NT2/D1 (cell line): ENCODE data around the gene ARCN1.
"Not testable (repeated sequence)": the region's sequence is repeated elsewhere in the genome, so short reads cannot be mapped to it uniquely, and the experiment has no call there.

Experiments used
- DNase-seq: peaks from one replicate; pipeline ENCODE4 v3.0.0-alpha.2; 2011; ENCODE audit warnings: low read depth, low spot score
- H3K27me3 ChIP-seq: 2 replicates; pipeline ENCODE4 v1.6.0; 2011; ENCODE audit warnings: mild to moderate bottlenecking; ENCODE audit not compliant: insufficient read length, insufficient read depth
- H3K36me3 ChIP-seq: 2 replicates; pipeline ENCODE4 v1.6.1; 2011; ENCODE audit warnings: mild to moderate bottlenecking, low read length, mixed read lengths; ENCODE audit not compliant: insufficient read depth, insufficient read length
- H3K4me1 ChIP-seq: 2 replicates; pipeline ENCODE4 v1.5.1; 2011; ENCODE audit not compliant: insufficient read depth, insufficient read length
- H3K4me3 ChIP-seq: 2 replicates; pipeline ENCODE4 v1.5.1; 2011; ENCODE audit warnings: low read depth; ENCODE audit not compliant: insufficient read length
- H3K9ac ChIP-seq: 2 replicates; pipeline ENCODE4 v1.6.0; 2011; ENCODE audit warnings: low read depth; ENCODE audit not compliant: insufficient read length
- H3K9me3 ChIP-seq: 2 replicates; pipeline ENCODE4 v1.5.1; 2011; ENCODE audit warnings: mild to moderate bottlenecking, low read length; ENCODE audit not compliant: insufficient read depth
- SUZ12 ChIP-seq: IDR thresholded peaks from 2 replicates; pipeline ENCODE4 v1.6.1; 2011; ENCODE audit not compliant: insufficient read length, insufficient read depth; ENCODE audit errors: extremely low read depth
- YY1 ChIP-seq: IDR thresholded peaks from 2 replicates; pipeline ENCODE4 v1.6.1; 2011; ENCODE audit not compliant: insufficient read length, insufficient read depth
- ZNF274 ChIP-seq: IDR thresholded peaks from 2 replicates; pipeline ENCODE4 v1.6.1; 2011; ENCODE audit warnings: mild to moderate bottlenecking, low read depth, low read length

ARCN1 gene

DNA sequence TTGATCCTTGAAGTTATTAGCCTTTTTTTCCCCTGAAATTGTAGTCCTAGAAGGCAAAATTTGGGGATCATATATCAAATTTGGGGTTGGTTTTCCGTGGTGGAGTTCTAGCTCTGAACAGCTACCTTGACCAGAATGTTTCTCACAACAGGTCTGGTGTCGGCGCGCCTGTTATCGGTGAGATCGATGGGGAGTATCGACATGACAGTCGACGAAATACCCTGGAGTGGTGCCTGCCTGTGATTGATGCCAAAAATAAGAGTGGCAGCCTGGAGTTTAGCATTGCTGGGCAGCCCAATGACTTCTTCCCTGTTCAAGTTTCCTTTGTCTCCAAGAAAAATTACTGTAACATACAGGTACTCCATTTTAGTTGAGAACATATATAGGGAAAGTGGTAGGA, 25.3 kb downstream of the ARCN1 start:
- H3K36me3 ChIP-seq: peaks cover 78% of the 10 kb centered on the region
- H3K4me1 ChIP-seq: no peaks in the 10 kb centered on the region
- no peaks in the 10 kb centered on the region for H3K27me3 ChIP-seq
- TF ChIP-seq ZNF274 (no peak), SUZ12 (no peak), YY1 (no peak)
- no peaks in the 10 kb centered on the region for H3K9me3 ChIP-seq
- DNase-seq: no peak
- no peak overlapping the region for H3K9ac ChIP-seq
- H3K4me3 ChIP-seq: no peak overlapping the region

DNA sequence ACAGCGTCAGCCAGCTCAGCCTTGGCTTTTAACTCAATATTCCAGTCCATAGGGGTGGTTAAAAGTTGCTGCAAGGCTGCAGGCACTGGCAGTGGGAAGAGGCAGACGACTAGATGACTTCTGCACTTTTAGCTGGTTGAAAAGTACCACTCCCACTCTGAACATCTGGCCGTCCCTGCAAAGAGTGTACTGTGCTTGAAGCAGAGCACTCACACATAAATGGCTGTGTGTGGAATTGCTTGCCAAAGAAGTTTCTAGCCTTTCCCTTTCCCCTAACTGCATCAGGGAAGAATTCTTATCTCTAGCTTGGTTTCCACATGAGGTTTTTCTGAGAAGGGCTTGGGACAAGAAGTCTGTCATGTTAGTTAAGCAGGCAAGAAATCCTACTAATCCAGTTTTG, 30.1 kb downstream of the ARCN1 start:
- H3K4me3 ChIP-seq: no peak overlapping the region
- DNase-seq: no peak
- peaks cover 46% of the 10 kb centered on the region for H3K36me3 ChIP-seq
- H3K9ac ChIP-seq: no peak overlapping the region
- H3K27me3 ChIP-seq: peaks cover 20% of the 10 kb centered on the region
- peaks cover 18% of the 10 kb centered on the region for H3K4me1 ChIP-seq
- no peaks in the 10 kb centered on the region for H3K9me3 ChIP-seq
- TF ChIP-seq YY1 (no peak), SUZ12 (no peak), ZNF274 (no peak)

DNA sequence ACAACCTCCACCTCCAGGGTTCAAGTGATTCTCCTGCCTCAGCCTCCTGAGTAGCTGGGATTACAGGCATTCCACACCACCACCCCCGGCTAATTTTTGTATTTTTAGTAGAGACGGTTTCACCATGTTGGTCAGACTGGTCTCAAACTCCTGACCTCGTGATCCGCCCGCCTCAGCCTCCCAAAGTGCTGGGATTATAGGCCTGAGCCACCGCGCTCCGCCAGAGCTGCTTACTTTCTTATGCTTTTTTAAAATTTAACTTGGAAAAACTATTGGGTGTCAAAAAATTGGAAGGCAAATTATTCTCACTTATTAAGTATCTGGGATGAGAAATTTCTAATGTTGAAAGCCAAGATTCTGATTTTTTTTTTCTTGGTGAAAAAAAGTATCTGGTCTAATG, 31.5 kb downstream of the ARCN1 start:
- H3K9me3 ChIP-seq, H3K4me3 ChIP-seq, DNase-seq, H3K9ac ChIP-seq: not testable (repeated sequence)
- Histone ChIP-seq H3K4me1 (peaks cover 19% of the 10 kb centered on the region), H3K27me3 (peaks cover 33% of the 10 kb centered on the region), H3K36me3 (peaks cover 37% of the 10 kb centered on the region)

DNA sequence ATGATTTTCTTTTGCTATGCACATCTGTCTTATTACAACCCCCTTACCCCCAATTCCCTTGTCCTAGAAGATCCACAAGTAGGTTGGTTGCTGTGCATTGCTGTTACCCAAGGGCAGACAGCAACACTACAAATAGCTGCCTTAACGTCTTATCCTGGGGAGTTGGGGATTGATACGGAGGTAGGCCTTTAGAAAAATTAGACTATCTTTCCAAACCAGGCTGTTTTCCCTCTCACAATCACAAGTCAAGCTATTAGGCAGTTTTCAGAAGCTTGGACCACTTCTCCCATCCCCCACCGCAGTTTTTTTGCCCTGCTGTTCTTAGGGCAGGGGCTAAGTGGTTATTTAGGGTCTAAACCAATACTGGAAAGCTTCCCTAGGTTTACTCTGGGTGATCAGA, 32.4 kb downstream of the ARCN1 start:
- Histone ChIP-seq H3K4me1 (peaks cover 22% of the 10 kb centered on the region), H3K9ac (no peak overlapping the region), H3K9me3 (no peaks in the 10 kb centered on the region), H3K4me3 (no peak overlapping the region), H3K27me3 (peaks cover 42% of the 10 kb centered on the region), H3K36me3 (peaks cover 35% of the 10 kb centered on the region)
- TF ChIP-seq YY1 (no peak), SUZ12 (no peak), ZNF274 (no peak)
- DNase-seq: no peak

DNA sequence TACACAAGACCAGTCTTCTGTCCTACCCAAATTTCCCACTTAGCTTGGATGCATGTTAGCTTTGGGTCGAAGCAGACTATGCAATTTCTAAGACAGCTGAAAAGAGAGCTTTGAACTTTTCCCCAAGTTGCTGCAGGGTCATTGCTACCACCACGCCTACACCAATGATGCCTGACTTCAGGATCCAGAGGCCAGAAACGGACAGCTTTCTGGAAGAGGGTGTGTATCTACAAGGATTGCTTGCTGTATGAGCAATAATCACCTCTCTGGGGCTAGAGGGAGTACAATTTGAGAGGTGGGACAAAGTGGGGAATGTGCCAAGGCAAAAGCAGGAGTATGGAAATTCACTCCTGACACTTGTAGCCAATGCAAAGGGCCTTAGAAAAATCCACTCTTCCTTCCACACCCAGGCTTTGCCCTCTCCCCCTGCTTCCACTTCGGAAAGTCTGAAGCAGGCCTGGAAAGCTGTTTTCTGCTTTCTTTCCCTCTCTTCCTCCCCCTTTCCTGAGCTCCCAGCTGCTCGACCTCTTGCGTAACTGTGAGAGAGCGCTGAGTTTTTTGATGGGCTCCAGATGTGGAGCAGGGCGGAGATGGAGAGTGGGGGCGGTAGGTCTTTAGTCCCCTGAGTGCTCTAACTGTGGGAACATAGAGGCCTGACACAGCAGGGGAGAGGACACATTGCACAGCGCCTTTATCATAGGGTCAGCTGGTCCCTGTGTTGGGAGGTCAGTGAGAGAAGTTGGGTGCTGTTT, 33.1 kb downstream of the ARCN1 start:
- Histone ChIP-seq H3K9me3 (no peaks in the 10 kb centered on the region), H3K4me3 (no peak overlapping the region), H3K27me3 (peaks cover 49% of the 10 kb centered on the region), H3K4me1 (peaks cover 22% of the 10 kb centered on the region), H3K9ac (no peak overlapping the region), H3K36me3 (peaks cover 28% of the 10 kb centered on the region)
- DNase-seq: no peak
- TF ChIP-seq SUZ12 (no peak), ZNF274 (no peak), YY1 (no peak)

DNA sequence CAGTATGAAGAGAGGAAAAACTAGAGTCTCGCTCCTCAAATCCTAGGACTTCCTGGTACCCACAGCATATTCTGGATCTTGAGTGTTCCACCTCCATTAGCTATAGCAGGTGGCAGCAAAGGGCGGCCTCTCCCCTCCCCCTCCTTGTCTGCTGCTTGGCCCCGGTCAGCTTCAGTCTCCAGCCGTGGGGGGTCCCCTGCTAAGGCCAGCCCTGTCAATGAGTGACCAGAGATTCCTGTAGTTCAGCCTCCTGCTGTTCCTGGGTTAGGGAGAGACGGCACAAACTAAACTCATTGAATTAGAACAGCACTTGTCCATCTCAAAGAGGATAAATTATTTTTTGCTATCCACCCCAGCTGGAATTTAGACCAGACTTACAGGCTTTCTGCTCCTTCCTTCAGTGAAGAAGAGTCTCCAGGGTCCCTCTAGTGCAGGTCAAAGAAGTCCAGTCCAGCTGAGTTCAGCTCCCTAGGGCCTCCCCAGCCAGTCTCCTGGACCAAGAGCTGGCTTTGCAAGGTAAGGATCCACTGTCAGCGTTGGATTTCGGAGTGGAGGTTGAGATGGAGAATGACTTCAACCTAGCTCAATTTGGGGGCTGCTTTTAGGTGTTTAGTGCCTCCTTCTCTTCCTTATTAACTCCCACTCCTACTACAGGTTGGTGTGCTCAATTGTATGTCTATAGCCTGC, 34.1 kb downstream of the ARCN1 start:
- H3K9ac ChIP-seq: no peak overlapping the region
- no peak for DNase-seq

DNA sequence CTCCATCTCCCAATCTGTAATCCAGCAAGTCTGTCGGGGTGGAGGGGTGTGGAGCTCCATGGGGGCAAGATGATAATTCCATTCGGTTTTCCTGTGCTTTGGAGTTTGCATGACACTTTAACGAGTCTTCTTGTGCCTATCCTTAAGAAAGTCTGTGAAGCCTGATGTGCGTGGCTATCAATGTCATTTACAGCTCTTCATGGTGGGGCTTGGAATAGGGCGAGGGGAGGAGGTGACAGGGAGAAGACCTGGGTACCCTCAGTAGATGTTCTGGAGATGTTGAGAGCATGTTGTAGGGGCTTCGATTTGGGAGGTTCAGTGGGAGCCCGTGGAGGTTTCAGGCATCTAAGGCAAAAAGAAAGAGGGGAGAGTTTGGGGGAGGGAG, 34.6 kb downstream of the ARCN1 start:
- H3K36me3 ChIP-seq: peaks cover 14% of the 10 kb centered on the region
- no peak overlapping the region for H3K4me3 ChIP-seq
- TF ChIP-seq ZNF274: no peak
- no peak for TF ChIP-seq SUZ12
- no peak for TF ChIP-seq YY1
- peaks cover 22% of the 10 kb centered on the region for H3K4me1 ChIP-seq
- no peak for DNase-seq
- no peaks in the 10 kb centered on the region for H3K9me3 ChIP-seq
- no peak overlapping the region for H3K9ac ChIP-seq
- peaks cover 59% of the 10 kb centered on the region for H3K27me3 ChIP-seq

More for the DNA sequence above, 34.1 kb downstream of the ARCN1 start:
- H3K9me3 ChIP-seq: no peaks in the 10 kb centered on the region
- H3K4me3 ChIP-seq: no peak overlapping the region
- peaks cover 59% of the 10 kb centered on the region for H3K27me3 ChIP-seq
- peaks cover 20% of the 10 kb centered on the region for H3K36me3 ChIP-seq
- H3K4me1 ChIP-seq: peaks cover 22% of the 10 kb centered on the region
- no peak for TF ChIP-seq SUZ12
- no peak for TF ChIP-seq ZNF274
- no peak for TF ChIP-seq YY1
